ENCODE results near the gene PPFIBP2. TPM values are rescaled to one million over a fixed set of nuclear protein-coding genes. Genes with fewer than 3 reads are reported as not detected.

The PPFIBP2 gene
- polyA plus RNA-seq, 1 experiment: 20.6 TPM

DNA sequence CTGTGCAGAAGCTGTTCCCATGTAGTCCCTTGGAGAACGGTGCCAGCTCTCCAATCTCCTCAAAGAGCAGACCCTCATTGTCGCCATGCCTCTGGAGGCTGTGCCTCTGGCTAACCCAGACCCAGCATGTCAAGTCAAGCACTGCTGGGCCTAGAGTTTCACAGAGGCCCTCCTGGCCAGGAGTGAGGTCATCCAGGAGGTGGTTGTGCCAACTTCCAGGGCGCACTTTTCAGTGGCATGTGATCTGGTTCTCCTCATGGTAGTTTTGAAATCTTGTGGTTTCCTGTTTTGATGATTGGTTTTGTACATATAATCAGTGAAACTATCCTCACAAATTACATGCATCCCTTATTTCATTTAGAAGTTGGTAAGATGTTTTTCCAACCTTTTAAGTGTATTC, 78.9 kb downstream of the PPFIBP2 start:
- ChIA-PET POLR2A (no interaction called here), CTCF (interaction anchor here (0.6 to 3.1 kb wide), 3 partner anchors 10 to 373 kb away, joined by 3 to 8 read pairs (median 4); partner anchors contain the start of gene NLRP10)
- Histone ChIP-seq H3K27me3 (ENCODE audit: control insufficient read depth, insufficient read depth, low read length) (no peaks in the 10 kb centered on the region), H3K4me3 (ENCODE audit: low read depth, low read length) (no peak overlapping the region), H3K36me3 (ENCODE audit: control insufficient read depth, insufficient read depth, low read length) (peaks cover 3% of the 10 kb centered on the region)
- no peak for DNase-seq (ENCODE audit: low read depth)
- TF ChIP-seq, protein P1, sequence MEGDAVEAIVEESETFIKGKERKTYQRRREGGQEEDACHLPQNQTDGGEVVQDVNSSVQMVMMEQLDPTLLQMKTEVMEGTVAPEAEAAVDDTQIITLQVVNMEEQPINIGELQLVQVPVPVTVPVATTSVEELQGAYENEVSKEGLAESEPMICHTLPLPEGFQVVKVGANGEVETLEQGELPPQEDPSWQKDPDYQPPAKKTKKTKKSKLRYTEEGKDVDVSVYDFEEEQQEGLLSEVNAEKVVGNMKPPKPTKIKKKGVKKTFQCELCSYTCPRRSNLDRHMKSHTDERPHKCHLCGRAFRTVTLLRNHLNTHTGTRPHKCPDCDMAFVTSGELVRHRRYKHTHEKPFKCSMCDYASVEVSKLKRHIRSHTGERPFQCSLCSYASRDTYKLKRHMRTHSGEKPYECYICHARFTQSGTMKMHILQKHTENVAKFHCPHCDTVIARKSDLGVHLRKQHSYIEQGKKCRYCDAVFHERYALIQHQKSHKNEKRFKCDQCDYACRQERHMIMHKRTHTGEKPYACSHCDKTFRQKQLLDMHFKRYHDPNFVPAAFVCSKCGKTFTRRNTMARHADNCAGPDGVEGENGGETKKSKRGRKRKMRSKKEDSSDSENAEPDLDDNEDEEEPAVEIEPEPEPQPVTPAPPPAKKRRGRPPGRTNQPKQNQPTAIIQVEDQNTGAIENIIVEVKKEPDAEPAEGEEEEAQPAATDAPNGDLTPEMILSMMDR (IDR thresholded peaks at IDR 0.05; ENCODE audit: insufficient read depth, low read depth, low read length): no peak

DNA sequence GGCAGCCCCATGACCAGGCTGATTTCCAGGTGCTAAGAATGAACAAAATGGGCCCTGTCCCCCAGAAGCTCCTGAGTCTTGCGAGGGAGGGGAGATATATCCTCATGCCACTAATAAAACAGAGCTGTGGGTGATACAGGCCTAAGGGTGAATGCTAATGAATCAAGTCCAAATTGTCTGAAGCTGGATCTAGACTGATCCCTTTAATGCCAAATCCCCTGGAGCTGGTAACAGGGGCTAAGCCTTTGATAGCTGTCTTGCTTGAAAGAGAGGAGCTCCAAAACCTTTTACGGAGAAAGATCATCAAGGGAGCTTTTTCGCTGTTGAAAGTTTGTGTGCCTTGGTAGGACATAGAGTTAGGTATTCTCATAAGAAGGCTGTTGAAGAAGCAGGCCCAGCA, 79.7 kb downstream of the PPFIBP2 start:
- TF ChIP-seq, protein P1 (IDR thresholded peaks at IDR 0.05; ENCODE audit: insufficient read depth, low read depth, low read length): no peak
- ChIA-PET POLR2A (no interaction called here), CTCF (interaction anchor here (0.7 to 3.1 kb wide), 3 partner anchors 10 to 393 kb away, joined by 3 to 8 read pairs (median 4); no protein-coding TSS in a partner anchor)
- no peak overlapping the region for H3K4me3 ChIP-seq (ENCODE audit: low read depth, low read length)
- H3K27me3 ChIP-seq (ENCODE audit: control insufficient read depth, insufficient read depth, low read length): no peaks in the 10 kb centered on the region
- no peak for DNase-seq (ENCODE audit: low read depth)
- peaks cover 4% of the 10 kb centered on the region for H3K36me3 ChIP-seq (ENCODE audit: control insufficient read depth, insufficient read depth, low read length)

- Histone ChIP-seq H3K36me3 (ENCODE audit: control insufficient read depth, insufficient read depth, low read length) (peaks cover 4% of the 10 kb centered on the region), H3K4me3 (ENCODE audit: low read depth, low read length) (no peak overlapping the region), H3K27me3 (ENCODE audit: control insufficient read depth, insufficient read depth, low read length) (no peaks in the 10 kb centered on the region)
- TF ChIP-seq, protein P1 (IDR thresholded peaks at IDR 0.05; ENCODE audit: insufficient read depth, low read depth, low read length): no peak
- ChIA-PET CTCF (interaction anchor here (3.1 kb wide), 1 partner anchor 24 kb away, joined by 8 read pairs; no protein-coding TSS in a partner anchor), POLR2A (no interaction called here)
- DNase-seq (ENCODE audit: low read depth): no peak
Observed at GRCh38 chr11:7595016-7595866, 81.4 kb downstream of the PPFIBP2 start.

GRCh38 chr11:7595951-7596350, 82.2 kb downstream of the PPFIBP2 start:
- ChIA-PET CTCF (no interaction called here), POLR2A (no interaction called here)
- no peak for DNase-seq (ENCODE audit: low read depth)
- peaks cover 4% of the 10 kb centered on the region for H3K36me3 ChIP-seq (ENCODE audit: control insufficient read depth, insufficient read depth, low read length)
- no peaks in the 10 kb centered on the region for H3K27me3 ChIP-seq (ENCODE audit: control insufficient read depth, insufficient read depth, low read length)
- H3K4me3 ChIP-seq (ENCODE audit: low read depth, low read length): no peak overlapping the region
- TF ChIP-seq, protein P1 (IDR thresholded peaks at IDR 0.05; ENCODE audit: insufficient read depth, low read depth, low read length): no peak

DNA sequence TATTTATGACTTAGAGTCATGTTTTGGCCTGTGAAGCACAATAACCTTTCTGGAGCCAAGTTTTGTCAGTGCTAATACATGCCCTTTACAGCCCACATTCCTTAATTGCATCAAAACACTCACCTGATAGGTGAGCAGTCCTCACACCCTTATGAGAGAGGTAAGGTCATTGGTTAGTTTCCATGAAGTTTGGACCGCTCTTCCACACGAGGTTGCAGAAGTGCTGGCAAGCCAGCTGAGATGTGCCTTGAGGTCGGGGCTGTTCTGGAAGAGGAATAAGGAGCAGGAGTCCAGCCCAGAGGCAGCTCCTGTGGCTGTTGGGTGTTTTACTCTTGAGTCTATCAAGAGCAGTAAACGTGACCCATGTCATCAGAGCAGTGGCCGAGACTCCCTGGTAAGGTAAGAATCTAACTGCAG, 83.2 kb downstream of the PPFIBP2 start:
- ChIA-PET CTCF (interaction anchor here (1.1 kb wide), 1 partner anchor 9 kb away, joined by 3 read pairs; no protein-coding TSS in a partner anchor), POLR2A (no interaction called here)
- TF ChIP-seq, protein P1 (IDR thresholded peaks at IDR 0.05; ENCODE audit: insufficient read depth, low read depth, low read length): no peak
- DNase-seq (ENCODE audit: low read depth): no peak
- no peaks in the 10 kb centered on the region for H3K27me3 ChIP-seq (ENCODE audit: control insufficient read depth, insufficient read depth, low read length)
- H3K36me3 ChIP-seq (ENCODE audit: control insufficient read depth, insufficient read depth, low read length): peaks cover 4% of the 10 kb centered on the region
- H3K4me3 ChIP-seq (ENCODE audit: low read depth, low read length): no peak overlapping the region
